ENCODE data around the gene IRF2BP2.
"Not testable (repeated sequence)": the region's sequence is repeated elsewhere in the genome, so short reads cannot be mapped to it uniquely, and the experiment has no call there.

IRF2BP2 gene

GRCh38 chr1:234610061-234610665, at the start of gene IRF2BP2:
Gene IRF2BP2 (minus strand): TSS chr1:234610178. CDS start chr1:234609494, 684 bp downstream.
- DNase-seq: peak; percentile 81

GRCh38 chr1:234659538-234659937, 49.6 kb upstream of the IRF2BP2 start:
- DNase-seq: no peak

- DNase-seq: no peak
These were observed 48.2 kb upstream of the IRF2BP2 start for GRCh38 chr1:234658138-234658537.

GRCh38 chr1:234656944-234657654, 47.1 kb upstream of the IRF2BP2 start:
- no peak for DNase-seq

GRCh38 chr1:234656070-234656895, 46.3 kb upstream of the IRF2BP2 start:
- DNase-seq: no peak

- DNase-seq: no peak
These were observed 45.5 kb upstream of the IRF2BP2 start for GRCh38 chr1:234655328-234656069.

GRCh38 chr1:234654002-234654733, 44.2 kb upstream of the IRF2BP2 start:
- DNase-seq: no peak

- DNase-seq: no peak
These were observed 39.6 kb upstream of the IRF2BP2 start for GRCh38 chr1:234649432-234650081.

- no peak for DNase-seq
These were observed 37.8 kb upstream of the IRF2BP2 start for GRCh38 chr1:234647758-234648157.

GRCh38 chr1:234647245-234647644, 37.3 kb upstream of the IRF2BP2 start:
- DNase-seq: no peak

GRCh38 chr1:234645964-234646363, 36.0 kb upstream of the IRF2BP2 start:
- DNase-seq: no peak

GRCh38 chr1:234645474-234645953, 35.5 kb upstream of the IRF2BP2 start:
- no peak for DNase-seq

GRCh38 chr1:234644928-234645327, 35.0 kb upstream of the IRF2BP2 start:
- no peak for DNase-seq

- DNase-seq: no peak
These were observed 33.8 kb upstream of the IRF2BP2 start for GRCh38 chr1:234643850-234644134.

GRCh38 chr1:234643111-234643849, 33.3 kb upstream of the IRF2BP2 start:
- no peak for DNase-seq

GRCh38 chr1:234642428-234642827, 32.5 kb upstream of the IRF2BP2 start:
- DNase-seq: no peak

- no peak for DNase-seq
These were observed 30.0 kb upstream of the IRF2BP2 start for GRCh38 chr1:234639961-234640360.

- DNase-seq: no peak
These were observed 29.1 kb upstream of the IRF2BP2 start for GRCh38 chr1:234638832-234639799.

- DNase-seq: not testable (repeated sequence)
These were observed 24.9 kb upstream of the IRF2BP2 start for GRCh38 chr1:234634922-234635321.

GRCh38 chr1:234634387-234634786, 24.4 kb upstream of the IRF2BP2 start:
- no peak for DNase-seq

Data from activated CD4-positive, CD25-positive, alpha-beta regulatory T cell treated with anti-CD3 and anti-CD28 coated beads, Interleukin-2, amount 50 U/mL, for 72 hours (primary cell).